Smooth muscle cell (in vitro differentiated cells): ENCODE measurements around the gene DYRK1A. TPM values are rescaled to one million over a fixed set of nuclear protein-coding genes. Genes with fewer than 3 reads are reported as not detected.

ENCODE experiments used
- DNase-seq: peaks from one replicate; lab custom pipeline; 2025; ENCODE audit not compliant: unreplicated experiment; lab: John Stamatoyannopoulos, UW
- H2AFZ ChIP-seq: fragments of 200-600 bp; sonication (generic); 2 replicates; pipeline ENCODE4 v1.6.0; 2016; ENCODE audit warnings: antibody characterized with exemption, low read depth, mild to moderate bottlenecking
- H3F3A ChIP-seq: fragments of 200-600 bp; sonication (generic); 2 replicates; pipeline ENCODE4 v1.6.0; 2017; ENCODE audit warnings: antibody characterized with exemption, low read depth
- H3K27ac ChIP-seq: fragments of 200-600 bp; sonication (generic); 2 replicates; pipeline ENCODE4 v1.5.1; 2016; ENCODE audit warnings: low read depth, mild to moderate bottlenecking
- H3K27me3 ChIP-seq: fragments of 200-600 bp; sonication (generic); 2 replicates; pipeline ENCODE4 v1.6.1; 2016; ENCODE audit warnings: low read depth, mild to moderate bottlenecking
- H3K36me3 ChIP-seq: fragments of 200-600 bp; sonication (generic); 2 replicates; pipeline ENCODE4 v1.5.1; 2016; ENCODE audit warnings: low read depth
- H3K4me1 ChIP-seq: fragments of 200-600 bp; sonication (generic); 2 replicates; pipeline ENCODE4 v1.5.1; 2016; ENCODE audit warnings: low read depth
- H3K4me2 ChIP-seq: fragments of 200-600 bp; sonication (generic); 2 replicates; pipeline ENCODE4 v1.6.0; 2016; ENCODE audit warnings: mild to moderate bottlenecking
- H3K4me3 ChIP-seq: fragments of 200-600 bp; sonication (generic); 2 replicates; pipeline ENCODE4 v1.5.1; 2016; ENCODE audit warnings: mild to moderate bottlenecking
- H3K79me2 ChIP-seq: fragments of 200-600 bp; sonication (generic); 2 replicates; pipeline ENCODE4 v1.6.0; 2016; ENCODE audit warnings: low read depth, mild to moderate bottlenecking
- H3K9ac ChIP-seq: fragments of 200-600 bp; sonication (generic); 2 replicates; pipeline ENCODE4 v1.6.0; 2016; ENCODE audit warnings: low read depth
- H3K9me3 ChIP-seq: fragments of 200-600 bp; sonication (generic); replicated peaks from 2 replicates; pipeline ENCODE4 v1.5.1; 2016; ENCODE audit warnings: low read depth
- H4K20me1 ChIP-seq: fragments of 200-600 bp; sonication (generic); 2 replicates; pipeline ENCODE4 v1.6.0; 2016; ENCODE audit warnings: low read depth
- CTCF ChIP-seq: fragments of 200-600 bp; sonication (generic); IDR thresholded peaks from 2 replicates; pipeline ENCODE4 v1.5.1; 2017; ENCODE audit warnings: borderline replicate concordance, mild to moderate bottlenecking, antibody characterized with exemption; ENCODE audit not compliant: insufficient read depth, poor library complexity, severe bottlenecking
- WGBS: methylation state at CpG from one replicate; pipeline ENCODE4 v1.1.7; 2016; ENCODE audit warnings: low lambda C conversion rate; 5-methylcytosine and 5-hydroxymethylcytosine counted together
- polyA plus RNA-seq: library from polyadenylated mRNA; unstranded; fragments of >200 nt; fragmentation: Nextera tagmentation; extraction: Ambion mirVana; gene quantifications from 2 replicates; pipeline ENCODE4 v1.2.1, GENCODE V29; 2016
- total RNA-seq: library from RNA; depleted of rRNA; stranded (reverse); fragments of >200 nt; gene quantifications from 2 replicates; pipeline ENCODE4 v1.2.3, GENCODE V29; 2014

The DYRK1A gene
- total and polyA plus RNA-seq, 2 experiments from 2014 or later: 2.4 to 61.7 TPM

DNA sequence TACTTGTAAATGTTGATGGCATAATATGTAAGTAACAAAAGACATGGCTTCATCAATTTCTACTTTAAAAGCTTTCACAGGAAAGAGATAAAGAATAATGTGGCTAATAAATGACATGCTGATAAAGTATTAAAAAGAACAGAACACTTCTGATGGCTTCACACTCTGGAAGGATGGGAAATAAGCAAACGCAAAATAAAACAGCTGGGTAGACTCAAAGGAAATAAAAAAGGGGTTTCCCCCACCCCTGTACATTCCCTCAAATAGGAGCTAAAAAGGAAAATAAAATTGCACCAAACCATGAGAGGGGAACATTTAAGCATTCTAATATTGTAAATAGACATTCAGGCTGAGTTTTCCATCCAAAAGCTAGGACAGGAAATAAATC, 27.0 kb upstream of the DYRK1A start:
- Histone ChIP-seq H4K20me1 (no peaks in the 10 kb centered on the region), H3K9ac (peak overlapping the region; percentile 91), H3K36me3 (no peaks in the 10 kb centered on the region), H3F3A (peaks cover 30% of the 10 kb centered on the region), H3K79me2 (no peaks in the 10 kb centered on the region), H3K9me3 (no peaks in the 10 kb centered on the region), H3K27me3 (no peaks in the 10 kb centered on the region), H3K4me1 (peaks cover 26% of the 10 kb centered on the region), H3K27ac (peak overlapping the region; percentile 96), H3K4me2 (peak overlapping the region; percentile 80), H2AFZ (no peak overlapping the region), H3K4me3 (peak overlapping the region; percentile 34)
- no peak for TF ChIP-seq CTCF
- 14% methylated on average over 1 of the region's 1 CpG for WGBS
- no peak for DNase-seq

DNA sequence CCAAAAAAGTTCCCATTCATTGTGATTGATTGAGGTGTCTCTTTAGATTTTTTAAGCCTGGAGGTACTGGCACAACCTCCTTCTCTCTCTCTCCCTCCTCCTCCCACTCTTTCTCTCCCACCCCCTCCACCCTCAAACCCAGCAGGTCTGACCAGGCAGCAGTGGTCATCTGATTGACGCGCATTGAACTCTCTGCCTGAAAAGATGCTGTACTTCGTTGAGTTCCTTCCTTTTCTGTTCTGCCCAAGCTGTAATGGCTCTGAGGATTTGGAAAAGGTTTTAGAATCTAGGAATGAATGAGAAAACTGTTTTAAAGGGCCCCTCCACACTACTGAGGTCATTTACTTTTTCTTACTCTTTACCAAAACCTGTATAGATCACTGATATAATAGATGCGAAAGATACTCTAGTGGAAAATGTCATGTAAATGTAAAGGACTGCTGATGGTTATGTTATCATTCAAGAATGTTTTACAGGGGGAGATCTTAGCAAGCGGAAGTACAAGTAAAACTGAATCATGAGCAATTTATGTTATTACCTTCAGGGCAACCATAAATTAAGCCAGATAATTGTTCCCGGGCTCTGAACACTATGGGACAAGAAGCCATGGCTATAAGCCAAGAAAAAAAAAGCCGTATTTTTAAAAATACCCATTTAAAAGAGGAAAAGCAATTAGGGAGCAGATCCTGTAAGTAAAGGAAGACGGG, 25.2 kb upstream of the DYRK1A start:
- WGBS: 50% methylated on average over 8 of the region's 8 CpGs
- Histone ChIP-seq H3K79me2 (no peaks in the 10 kb centered on the region), H3K27ac (peak overlapping the region; percentile 96), H3K27me3 (no peaks in the 10 kb centered on the region), H4K20me1 (no peaks in the 10 kb centered on the region), H3K4me2 (peak overlapping the region; percentile 58), H3K9ac (peak overlapping the region; percentile 82), H3K4me1 (peaks cover 26% of the 10 kb centered on the region), H3K36me3 (no peaks in the 10 kb centered on the region), H2AFZ (peak overlapping the region; percentile 86), H3F3A (peaks cover 30% of the 10 kb centered on the region), H3K9me3 (no peaks in the 10 kb centered on the region), H3K4me3 (no peak overlapping the region)
- DNase-seq: no peak
- no peak for TF ChIP-seq CTCF

DNA sequence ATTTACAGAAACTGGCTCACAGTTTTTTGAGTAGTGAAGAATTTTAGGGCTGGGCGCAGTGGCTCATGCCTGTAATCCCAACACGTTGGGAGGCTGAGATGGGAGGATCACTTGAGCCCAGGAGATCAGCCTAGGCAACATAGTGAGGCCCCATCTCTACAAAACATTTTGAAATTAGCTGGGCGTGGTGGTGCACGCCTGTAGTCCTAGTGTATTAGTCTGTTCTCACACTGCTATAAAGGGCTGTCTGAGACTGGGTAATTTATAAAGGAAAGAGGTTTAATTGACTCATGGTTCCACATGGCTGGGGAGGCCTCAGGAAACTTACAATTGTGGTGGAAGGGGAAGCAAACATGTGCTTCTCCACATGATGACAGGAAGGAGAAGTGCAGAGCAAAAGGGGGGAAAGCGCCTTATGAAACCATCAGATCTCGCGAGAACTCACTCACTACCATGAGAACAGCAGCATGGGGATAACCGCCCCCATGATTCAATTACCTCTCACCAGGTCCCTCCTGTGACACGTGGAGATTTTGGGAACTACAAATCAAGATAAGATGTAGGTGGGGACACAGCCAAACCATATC, 24.4 kb upstream of the DYRK1A start:
- Histone ChIP-seq H3K27me3 (no peaks in the 10 kb centered on the region), H3K4me2 (peak overlapping the region; percentile 58), H4K20me1 (no peaks in the 10 kb centered on the region), H2AFZ (peak overlapping the region; percentile 86), H3K4me3 (no peak overlapping the region), H3K79me2 (no peaks in the 10 kb centered on the region), H3K4me1 (peaks cover 26% of the 10 kb centered on the region), H3K36me3 (no peaks in the 10 kb centered on the region), H3K27ac (peak overlapping the region; percentile 96), H3K9me3 (no peaks in the 10 kb centered on the region), H3K9ac (peak overlapping the region; percentile 20), H3F3A (peaks cover 30% of the 10 kb centered on the region)
- DNase-seq: no peak
- WGBS: 82% methylated on average over 9 of the region's 9 CpGs
- no peak for TF ChIP-seq CTCF
